GM12874 (cell line): Measurements from ENCODE around the gene HGF.

Source experiments
- CTCF ChIP-seq: IDR thresholded peaks from 2 replicates; pipeline ENCODE4 v1.5.1; 2011; ENCODE audit warnings: low read depth, mild to moderate bottlenecking, control low read depth, low read length, moderate library complexity; ENCODE audit not compliant: insufficient read depth

HGF gene

GRCh38 chr7:81769891-81770727, at the start of gene HGF:
Gene HGF (minus strand): TSS chr7:81770047. CDS start chr7:81769971, 76 bp downstream.
- no peak for TF ChIP-seq CTCF

GRCh38 chr7:81816312-81816711, 46.5 kb upstream of the HGF start:
- no peak for TF ChIP-seq CTCF

DNA sequence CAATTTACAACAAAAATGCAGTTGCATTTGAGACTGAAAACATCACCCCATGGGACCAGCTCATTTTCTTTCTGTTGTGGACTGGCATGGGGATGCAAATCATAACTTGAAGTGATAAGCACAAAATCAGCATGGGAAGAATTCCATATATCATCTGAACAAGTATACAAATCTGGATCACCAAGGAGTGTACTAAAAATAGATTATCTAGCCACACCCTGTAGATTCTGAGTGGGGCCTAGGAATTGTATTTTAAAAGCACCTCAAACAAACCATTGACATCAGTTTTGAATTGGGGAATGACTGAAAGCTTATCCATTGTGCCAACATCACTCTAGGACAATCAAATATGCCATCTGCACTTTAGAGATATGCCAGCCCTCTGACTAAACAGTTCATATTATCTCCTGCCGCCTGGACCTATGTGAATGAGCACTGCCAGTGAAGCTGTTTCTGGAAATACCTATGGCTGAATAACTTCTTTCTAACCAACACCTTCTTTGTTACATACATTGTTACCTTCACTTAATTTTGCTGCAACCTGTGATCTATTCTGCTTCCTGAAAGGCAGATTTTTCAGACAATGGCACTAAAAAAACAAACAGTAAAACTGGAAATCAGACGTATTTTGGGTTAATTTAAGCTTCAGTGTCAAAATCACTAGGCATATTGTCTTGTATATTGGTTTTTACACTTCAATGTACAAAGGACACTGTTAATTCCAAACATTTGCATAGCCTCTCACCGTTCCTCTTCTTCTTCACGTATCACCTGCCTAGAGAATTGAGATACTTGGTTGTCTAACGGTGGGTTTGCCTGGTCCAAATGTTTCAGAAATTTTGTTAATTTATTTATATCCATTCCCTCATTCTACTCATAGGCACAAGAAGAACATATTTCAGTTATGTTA, 42.4 kb upstream of the HGF start:
- TF ChIP-seq CTCF: no peak

- no peak for TF ChIP-seq CTCF
These were observed 40.8 kb upstream of the HGF start for GRCh38 chr7:81810476-81811155.

DNA sequence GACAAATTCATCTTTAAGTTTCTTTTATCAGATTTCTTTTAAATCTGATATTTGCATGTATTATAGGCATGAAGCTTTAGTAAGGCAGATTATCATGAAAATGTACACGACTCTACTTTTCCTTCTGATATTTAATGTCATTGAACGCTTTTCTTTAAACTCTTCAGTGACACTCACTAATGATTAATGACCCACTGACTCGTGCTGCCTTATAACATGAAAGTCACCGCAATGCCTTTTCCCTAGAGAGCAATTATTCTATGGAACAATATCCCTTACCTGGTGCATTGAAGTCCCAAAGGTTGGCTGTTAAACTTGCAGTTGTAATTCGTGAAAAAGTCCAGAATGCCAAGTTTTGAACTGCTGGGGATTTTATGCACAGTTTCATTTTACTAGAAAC, 33.4 kb upstream of the HGF start:
- no peak for TF ChIP-seq CTCF

DNA sequence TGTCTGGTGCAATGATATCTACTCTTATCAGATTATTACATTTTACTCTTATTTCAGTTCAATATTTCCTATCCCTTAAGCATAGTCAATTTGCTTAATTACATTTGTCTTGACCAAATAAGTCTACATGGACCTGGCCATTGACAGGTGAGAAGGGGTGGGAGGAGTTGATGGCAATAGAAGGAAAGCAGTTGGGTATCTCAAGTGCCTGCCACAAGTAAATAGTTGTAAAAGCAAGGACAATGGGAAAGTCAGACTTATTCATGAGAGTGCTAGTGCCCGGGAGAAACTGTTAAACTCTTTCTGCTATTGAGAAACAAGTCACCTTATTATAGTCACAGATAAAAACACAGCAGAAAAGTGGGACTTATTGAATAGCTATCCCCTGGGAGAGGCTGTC, 32.4 kb upstream of the HGF start:
- no peak for TF ChIP-seq CTCF

- TF ChIP-seq CTCF: no peak
These were observed 31.7 kb upstream of the HGF start for GRCh38 chr7:81801532-81801931.
